GM18511 (cell line): ENCODE results near the gene ECE1.
"Not testable (repeated sequence)": the region's sequence is repeated elsewhere in the genome, so short reads cannot be mapped to it uniquely, and the experiment has no call there.

Experiments used
- ATAC-seq: cut with Tn5 transposase; IDR thresholded peaks from one replicate; pipeline ENCODE4 v1.9.1; 2021; ENCODE audit warnings: mild to moderate bottlenecking, moderate library complexity; ENCODE audit not compliant: unreplicated experiment

ECE1 gene

DNA sequence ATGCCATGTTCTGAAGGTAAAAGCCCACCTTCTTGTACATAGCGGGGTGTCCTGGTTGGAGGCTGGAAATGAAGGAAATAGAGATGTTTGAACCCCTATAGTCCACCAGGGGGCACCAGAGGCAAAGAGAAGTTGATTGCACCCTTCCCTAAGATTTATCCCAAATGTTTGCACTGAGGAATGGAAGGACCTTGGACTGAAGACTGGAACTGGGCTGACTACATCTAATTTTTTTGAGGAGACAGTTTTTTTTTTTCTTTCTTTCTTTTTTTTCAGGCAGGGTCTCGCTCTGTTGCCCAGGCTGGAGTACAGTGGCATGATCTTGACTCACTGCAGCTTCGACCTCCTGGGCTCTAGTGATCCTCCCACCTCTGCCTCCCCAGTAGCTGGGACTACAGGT lies 58.2 kb downstream of the ECE1 start:
- no peak for ATAC-seq

DNA sequence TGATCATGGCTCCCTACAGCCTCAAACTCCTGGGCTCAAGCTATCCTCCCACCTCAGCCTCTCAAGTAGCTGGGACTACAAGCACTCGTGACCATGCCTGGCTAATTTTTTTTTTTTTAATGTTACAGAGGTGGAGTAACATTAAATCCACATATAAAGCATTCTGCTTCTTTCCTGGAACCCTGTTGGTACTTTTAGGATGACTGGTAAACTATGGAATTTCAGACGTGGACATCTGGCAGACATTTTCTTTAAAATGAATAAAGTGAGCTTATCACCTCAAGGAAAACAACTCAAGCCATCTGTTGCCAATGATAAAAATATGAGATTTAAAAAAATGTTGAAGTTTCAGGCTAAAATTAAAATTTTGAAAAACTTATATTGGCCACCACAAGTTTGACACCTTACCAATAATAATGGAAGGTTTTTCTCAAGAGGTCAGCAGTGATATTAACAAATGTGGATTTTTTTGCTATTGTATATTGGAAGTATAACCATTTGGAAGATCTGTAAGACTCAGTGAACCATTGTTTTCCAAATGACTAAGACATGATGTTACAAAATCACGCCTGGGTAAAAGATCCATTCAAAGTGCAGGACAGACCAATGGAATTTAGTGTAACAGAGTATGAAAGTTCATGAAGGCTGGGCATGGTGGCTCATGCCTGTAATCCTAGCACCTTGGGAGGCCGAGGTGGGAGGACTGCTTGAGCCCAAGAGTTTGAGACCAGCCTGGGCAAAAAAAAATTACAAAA lies 60.8 kb downstream of the ECE1 start:
- ATAC-seq: no peak

DNA sequence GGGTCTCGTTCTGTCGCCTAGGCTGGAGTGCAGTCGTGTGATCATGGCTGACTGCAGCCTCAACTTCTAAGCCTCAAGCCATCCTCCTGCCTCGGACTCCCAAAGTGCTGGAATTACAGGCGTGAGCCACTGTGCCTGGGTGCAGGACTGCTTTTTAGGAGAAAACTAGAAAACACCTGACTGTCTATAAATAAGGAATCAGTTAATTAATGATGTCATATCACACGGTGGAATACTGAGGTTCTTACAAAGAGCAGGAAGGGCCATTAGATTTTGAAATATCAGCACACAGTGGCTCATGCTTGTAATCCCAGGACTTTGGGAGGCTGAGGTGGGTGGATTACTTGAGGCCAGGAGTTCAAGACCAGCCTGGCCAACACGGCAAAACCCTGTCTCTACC lies 62.0 kb downstream of the ECE1 start:
- ATAC-seq: not testable (repeated sequence)

DNA sequence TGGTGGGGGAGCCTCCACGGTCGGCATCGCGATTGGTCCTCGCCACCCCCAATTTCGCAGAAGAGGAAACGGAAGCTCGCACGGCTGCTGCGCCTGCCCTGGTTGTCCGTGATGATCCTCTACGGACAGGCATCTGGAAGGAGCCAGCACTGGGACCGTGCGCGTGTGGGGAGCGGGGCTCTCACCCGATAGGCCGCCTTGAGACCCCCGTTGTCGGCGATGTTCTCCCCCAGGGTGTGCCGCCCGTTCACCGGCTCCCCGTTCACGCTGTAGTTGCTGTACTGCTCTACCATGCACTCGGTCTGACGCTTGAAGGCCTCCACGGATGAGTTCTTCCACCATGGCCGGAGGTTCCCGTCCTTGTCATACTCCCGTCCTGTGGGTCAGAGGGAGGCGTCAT lies 65.2 kb downstream of the ECE1 start:
- ATAC-seq: no peak

DNA sequence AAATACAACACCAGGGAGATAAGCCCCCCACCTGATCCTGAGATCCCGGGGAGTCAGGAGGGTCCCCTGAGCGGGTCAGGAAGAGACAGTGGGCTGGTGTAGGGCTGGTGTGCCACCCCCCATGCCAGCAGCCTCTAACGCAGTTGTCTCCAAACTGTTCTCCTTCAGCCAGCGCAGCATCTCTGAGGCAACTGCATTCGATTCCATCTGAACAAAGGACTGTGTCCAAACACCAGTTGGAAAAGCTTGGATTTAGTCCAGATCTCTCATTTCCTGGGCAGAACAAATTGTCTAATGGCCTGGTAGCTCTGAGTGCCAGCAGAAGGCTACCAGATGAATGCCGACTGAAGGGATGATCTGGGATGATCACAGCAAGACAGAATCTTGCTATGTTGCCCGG lies 69.4 kb downstream of the ECE1 start:
- no peak for ATAC-seq

DNA sequence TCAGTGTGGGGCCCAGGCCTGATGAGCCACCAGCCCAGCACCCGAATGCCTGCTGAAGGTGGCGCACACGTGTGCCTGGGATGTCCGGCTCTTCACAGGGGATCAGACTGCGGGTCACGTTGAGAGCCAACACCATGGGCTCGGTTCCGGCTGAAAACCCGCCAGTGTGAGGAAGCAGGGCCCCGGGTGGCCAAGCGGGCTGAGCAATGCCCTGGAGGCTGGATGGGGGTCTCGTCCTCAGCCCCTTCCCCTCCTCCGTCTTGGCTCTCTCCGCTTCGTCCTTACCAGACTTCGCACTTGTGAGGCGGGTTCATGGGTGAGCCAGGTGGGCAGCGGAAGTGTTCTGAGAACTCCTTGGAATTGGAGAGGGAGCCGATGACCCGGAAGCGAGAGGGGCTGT lies 70.6 kb downstream of the ECE1 start:
- ATAC-seq: no peak

DNA sequence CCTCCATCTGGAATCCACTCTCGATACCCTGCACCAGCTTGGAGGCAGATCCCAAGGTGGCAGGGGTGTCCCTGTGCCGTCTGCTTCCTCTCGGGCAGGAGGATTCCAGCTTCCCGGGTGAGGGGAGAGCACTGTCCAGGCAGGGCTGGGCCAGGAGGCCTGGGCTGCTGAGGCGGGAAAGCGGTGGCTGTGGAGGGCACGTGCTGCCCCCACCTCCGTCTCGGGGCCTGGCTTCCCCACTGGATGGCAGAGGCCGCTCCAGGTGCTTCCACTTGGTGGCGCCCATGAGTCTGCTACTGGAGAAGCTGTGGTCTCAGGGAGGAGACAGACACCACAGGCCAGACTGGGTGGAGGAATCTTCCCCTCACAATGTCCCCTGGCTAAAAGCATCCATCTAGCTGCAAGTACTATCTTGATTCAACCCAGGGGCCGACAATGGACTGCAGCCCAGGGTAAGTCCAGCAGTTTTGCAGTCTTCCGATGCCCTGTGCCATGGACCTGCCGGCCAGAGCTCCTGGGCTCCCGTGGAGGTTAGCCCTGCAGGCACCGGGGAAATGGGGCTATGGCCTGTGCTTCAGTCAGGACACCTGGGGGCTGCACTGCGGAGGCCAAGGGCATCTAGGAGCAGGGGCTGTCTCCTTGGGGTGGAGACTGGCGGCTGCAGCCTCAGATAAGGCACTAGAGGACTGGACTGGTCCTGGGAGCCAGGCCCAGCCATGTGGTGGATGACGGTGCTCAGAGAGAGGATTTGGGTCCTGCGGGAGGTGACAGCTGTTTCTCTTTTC lies 72.3 kb downstream of the ECE1 start:
- no peak for ATAC-seq

DNA sequence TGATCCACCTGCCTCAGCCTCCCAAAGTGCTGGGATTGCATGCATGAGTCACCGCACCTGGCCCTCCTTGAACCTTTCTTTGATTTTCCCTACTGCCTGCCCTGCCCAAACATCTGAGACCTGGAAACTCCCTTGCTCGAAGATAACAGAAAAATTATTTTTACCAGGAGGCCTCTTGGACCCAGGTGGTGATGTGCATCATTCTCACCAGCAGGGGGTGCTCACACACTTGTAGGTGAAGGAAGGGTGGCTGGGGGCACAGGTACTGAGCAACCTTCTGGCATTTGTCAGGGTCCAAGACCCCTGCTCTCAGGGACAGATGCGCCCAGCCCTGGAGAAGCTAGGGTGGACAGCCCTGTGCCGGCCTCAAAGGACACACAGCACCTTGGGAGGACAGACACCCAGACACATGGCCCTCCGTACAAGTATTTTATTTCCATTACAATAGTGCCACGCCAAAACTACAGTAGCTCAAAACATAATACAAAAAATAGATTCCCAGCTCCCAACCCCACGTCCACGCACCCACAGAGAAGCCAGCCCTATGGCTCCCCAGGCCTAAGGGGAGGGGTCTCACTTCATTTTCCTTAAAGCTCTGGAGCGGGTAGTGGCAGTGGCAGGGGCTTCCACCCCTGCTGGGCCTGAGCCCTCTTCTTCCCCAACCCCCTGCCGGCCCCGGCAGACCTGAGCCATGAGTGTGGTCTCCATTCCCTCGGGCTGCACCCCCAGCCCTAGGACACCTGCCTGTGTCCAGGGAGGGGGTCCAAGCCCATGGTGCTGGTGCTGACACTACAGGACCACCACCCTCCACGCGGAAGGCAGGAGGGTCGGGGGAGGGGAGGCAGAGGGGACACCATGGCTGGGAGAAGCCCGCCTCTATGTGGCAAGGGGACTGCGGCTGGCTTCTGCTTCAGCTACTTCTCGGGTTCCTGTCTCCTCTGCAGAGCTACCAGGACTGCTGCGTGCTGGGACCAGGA lies 73.1 kb downstream of the ECE1 start:
- no peak for ATAC-seq

DNA sequence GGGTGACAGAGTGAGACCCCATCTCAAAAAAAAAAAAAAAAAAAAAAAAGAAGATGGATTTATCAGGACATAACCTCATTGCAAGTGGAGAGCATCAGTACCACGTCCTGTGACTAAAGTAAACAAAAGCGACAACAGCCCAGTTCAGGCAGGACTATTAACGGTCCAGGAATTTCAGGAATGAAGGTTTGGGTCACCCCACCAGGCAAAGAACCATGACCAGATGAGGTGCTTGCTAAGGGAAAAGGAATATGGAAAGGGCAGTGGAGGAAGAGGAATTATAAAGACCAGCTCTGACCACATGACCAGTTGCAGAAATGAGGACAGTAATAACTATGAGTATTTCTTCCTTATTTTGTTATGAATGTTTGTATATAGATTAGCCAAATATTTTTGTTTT lies 78.1 kb downstream of the ECE1 start:
- ATAC-seq: no peak

DNA sequence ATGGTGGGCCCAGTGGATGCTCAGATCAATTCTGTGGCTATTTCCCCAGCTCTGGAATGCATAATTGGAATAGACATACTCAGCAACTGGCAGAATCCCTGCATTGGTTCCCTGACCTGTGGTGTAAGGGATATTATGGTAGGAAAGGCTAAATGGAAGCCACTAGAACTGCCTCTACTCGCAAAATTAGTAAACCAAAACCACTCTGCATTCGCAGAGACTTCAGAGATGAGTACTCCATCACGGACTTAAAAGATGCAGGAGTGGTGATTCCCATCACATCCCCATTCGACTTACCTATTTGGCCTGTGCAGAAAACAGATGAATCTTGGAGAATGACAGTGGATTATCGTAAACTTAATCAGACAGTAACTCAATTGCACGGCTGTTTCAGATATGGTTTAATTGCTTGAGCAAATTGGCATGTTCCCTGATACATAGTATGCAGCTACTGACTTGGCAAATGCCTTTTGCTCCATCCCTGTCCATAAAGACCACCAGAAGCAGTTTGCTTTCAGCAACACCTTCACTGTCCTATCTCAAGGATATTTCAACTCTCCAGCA lies 82.0 kb downstream of the ECE1 start:
- ATAC-seq: not testable (repeated sequence)

DNA sequence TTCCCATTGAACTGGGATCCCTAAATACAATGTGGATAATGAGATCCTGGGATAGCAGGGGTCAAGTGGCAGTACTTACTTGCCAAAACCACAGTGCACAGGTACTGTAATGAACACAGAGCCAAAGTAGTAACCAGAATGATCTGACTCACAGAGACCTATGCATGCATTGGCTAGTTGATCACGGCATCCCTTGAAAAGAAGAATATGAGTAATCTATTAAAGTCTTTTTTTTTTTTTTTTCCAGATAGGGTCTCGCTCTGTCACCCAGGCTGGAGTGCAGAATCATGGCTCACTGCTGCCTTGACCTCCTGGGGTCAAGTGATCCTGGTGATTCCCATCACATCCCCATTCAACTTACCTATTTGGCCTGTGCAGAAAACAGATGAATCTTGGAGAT lies 84.1 kb downstream of the ECE1 start:
- ATAC-seq: no peak

DNA sequence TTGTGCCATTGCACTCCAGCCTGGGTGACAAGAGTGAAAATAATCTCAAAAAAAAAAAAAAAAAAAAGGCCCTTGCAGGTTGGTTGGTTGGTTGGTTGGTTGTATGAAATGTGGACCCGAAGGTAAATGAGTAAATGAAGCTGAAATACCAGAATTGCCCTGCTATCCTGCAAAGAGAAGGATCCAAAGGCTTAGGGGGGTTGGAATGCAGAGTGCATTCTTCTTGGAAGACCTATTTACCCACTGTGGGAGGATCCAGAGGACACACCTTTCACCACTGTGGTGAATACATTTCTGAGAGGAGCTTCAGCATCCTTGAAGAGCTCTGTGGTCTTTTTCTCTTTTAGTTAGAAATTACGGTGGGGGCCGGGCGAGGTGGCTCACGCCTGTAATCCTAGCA lies 84.8 kb downstream of the ECE1 start:
- no peak for ATAC-seq

DNA sequence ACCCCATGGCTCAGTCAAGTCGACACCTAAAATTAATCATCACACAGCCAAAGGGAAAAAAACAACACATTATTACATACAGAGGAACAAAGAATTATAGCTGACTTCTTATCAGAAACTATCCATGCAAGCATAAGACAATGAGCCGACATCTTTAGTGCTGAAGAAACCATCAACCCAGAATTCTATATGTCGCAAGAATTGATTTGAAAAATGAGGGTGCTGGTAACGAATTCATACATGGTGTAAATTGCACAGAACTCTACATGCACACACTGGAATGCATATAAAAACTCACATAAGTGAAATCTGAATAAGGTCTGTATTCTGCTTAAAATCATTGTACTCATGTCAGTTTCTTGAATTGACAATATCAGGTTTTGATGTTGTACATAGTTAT lies 88.6 kb downstream of the ECE1 start:
- ATAC-seq: no peak

DNA sequence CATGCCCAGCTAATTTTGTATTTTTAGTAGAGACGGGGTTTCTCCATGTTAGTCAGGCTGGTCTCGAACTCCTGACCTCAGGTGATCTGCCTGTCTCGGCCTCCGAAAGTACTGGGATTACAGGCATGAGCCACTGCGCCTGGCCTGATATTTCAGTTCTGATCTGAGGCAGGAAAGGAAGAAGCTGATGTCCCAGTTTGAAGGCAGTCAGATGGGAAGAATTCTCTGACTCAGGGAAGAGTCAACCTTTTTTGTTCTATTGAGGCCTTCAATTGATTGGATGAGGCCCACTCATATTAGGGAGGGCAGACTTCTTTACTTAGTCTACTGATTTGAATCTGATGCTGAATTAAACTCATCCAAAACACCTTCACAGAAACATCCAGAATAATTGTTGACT lies 89.0 kb downstream of the ECE1 start:
- ATAC-seq: not testable (repeated sequence)

DNA sequence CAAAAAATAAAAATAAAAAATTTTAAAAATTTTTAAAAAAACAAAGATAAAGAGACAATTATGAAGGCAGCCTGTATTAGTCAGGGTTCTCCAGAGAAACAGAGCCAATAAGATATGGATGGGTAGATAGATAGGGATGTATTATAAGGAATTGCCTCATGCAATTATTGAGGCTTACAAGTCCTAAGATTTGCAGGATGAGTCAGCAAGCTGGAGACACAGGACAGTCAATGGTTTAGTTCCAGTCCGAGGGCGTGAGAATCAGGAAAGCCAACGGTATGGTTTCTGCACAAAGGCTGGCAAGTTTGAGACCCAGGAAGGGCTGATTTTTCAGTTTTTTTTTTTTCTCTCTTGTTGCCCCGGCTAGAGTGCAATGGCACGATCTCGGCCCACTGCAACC lies 89.5 kb downstream of the ECE1 start:
- ATAC-seq: no peak

DNA sequence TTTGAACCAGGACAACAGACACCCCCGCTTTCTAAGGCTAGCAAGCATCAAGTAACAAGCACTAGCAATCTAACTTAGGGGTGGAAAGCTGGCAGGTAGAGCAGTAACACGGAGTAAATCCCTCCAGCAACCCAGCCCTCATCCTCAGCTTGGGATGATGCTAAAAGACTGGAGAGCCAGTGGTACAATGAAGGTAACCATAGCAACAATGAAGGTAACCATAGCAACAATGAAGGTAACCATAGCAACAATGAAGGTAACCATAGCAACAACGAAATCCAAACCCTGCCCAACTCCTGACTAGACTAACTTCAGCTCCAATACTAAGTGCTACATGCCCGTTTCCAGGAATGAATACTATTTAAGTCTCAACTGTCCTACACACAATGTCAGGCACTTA lies 91.3 kb downstream of the ECE1 start:
- no peak for ATAC-seq

DNA sequence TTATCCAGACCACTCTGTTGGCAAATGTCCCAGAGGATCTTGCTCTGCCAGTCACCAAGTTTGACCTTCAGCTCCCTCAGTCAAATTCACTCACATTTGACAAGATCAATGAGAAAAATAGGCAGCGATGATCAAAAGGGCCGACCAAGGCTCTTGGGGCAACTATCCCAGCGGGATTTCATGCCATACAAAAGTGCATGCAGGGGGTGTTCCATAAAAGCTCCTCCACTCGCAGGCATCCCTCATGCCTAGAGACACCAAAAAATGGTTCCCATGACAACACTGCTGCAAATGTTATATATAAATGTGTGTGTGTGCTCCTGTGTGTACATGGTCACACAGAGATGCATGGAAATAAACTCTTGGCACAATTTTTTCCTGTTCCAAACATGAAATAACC lies 97.4 kb downstream of the ECE1 start:
- ATAC-seq: no peak

DNA sequence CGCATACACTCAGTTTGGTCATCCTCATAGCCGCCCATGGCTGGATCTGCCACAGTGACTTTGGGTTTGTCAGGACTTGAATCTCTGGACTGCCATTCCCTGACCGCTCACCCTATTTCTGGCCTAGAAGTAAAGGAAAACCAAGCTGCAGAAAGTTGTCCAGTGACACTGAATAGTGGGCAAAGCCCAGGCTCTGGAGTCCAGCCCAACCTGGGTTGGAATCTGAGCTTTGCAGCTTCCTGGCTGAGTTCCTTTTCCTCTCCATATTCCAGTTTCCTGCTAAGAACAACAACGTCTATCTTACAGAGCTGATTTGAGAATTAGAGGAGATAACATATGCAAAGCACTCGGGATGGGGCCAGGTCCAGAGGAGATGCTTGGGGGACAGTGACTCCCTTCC lies 98.0 kb downstream of the ECE1 start:
- no peak for ATAC-seq

DNA sequence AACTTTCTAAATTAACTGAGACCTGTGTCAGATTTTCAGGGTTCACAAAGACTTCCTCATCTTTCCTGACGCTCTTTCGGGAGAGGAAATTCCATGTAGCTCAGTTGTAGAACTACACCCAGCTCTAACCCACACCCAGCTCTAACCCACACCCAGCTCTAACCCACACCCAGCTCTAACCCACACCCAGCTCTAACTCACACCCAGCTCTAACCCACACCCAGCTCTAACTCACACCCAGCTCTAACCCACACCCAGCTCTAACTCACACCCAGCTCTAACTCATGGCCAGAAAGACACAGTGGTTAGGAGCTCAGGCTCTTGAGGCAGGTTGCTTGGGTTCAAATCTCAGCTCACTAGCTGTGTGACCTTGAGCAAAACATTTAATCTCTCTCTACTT lies 99.5 kb downstream of the ECE1 start:
- ATAC-seq: not testable (repeated sequence)

DNA sequence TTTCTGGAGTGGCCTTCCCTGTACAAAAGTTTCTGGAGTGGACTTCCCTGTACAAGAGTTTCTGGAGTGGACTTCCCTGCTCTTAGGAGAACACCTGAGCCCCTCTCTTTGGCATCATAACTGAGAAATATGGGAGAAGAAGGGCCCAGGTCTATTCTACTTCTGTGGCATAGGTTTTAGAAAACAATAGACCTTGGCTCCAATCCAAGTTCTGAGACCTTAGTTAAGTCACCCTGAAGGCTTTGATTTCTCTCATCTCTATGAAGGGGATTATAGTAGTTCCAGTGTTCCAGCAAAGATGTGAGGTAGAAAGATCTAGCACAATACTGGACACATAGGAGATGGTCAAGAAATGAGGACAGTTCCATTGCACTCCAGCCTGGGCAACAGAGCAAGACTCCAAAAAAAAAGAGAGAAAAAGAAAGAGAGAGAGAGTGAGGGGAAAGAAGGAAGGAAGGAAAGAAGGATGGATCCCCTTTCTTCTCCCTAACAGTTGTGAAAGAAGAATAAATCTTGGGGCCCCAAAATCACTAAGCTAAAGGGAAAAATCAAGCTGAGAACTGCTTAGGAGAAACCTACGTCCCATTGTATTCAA lies 100.3 kb downstream of the ECE1 start:
- no peak for ATAC-seq

DNA sequence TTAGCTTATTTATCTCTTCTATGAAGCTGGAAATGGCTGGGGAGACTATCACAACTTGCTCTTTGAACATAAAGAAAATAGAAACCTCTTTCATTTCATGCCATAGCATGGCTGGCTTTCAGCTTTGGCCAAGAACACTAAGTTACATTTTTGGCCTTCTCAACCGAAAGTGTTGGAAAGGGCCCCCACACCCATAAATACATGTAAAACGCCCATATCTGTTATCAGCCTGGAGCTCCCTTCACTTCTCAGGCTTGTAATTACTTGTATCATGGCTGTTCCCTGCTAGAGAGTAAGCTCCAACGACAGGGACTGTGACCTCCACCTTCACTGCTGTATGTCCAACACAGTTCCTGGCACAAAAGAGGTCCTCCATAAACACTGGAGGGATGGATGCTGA lies 100.8 kb downstream of the ECE1 start:
- ATAC-seq: no peak
